Mononuclear cell (primary cell): ENCODE measurements around the gene NXN. TPM values are rescaled to one million over a fixed set of nuclear protein-coding genes. Genes with fewer than 3 reads are reported as not detected.
"Not testable (repeated sequence)": the region's sequence is repeated elsewhere in the genome, so short reads cannot be mapped to it uniquely, and the experiment has no call there.

Experiments used
- H3K27me3 ChIP-seq: 2 replicates; pipeline ENCODE4 v1.6.0; 2011; ENCODE audit warnings: low read length, control low read depth; ENCODE audit not compliant: insufficient read depth
- H3K4me1 ChIP-seq: 2 replicates; pipeline ENCODE4 v1.5.1; 2011; ENCODE audit warnings: mild to moderate bottlenecking, low read length, control low read depth; ENCODE audit not compliant: insufficient read depth
- H3K4me3 ChIP-seq: 2 replicates; pipeline ENCODE4 v1.5.1; 2011; ENCODE audit warnings: mild to moderate bottlenecking, low read length, moderate library complexity
- H3K9me3 ChIP-seq: 2 replicates; pipeline ENCODE4 v1.5.1; 2011; ENCODE audit warnings: low read depth, mild to moderate bottlenecking, control low read depth, low read length
- total RNA-seq: library from RNA; depleted of rRNA; stranded (reverse); fragments of >200 nt; gene quantifications from one replicate; pipeline ENCODE4 v1.2.3, GENCODE V29; 2012

NXN gene
- total RNA-seq, 1 donor: 0.52 TPM

- peaks cover under 1% of the 10 kb centered on the region for H3K4me1 ChIP-seq
- no peaks in the 10 kb centered on the region for H3K27me3 ChIP-seq
- H3K4me3 ChIP-seq: no peak overlapping the region
- H3K9me3 ChIP-seq: no peaks in the 10 kb centered on the region
These were observed 191.0 kb downstream of the NXN start for GRCh38 chr17:788551-788950.

GRCh38 chr17:787641-788221 lies 191.8 kb downstream of the NXN start:
- Histone ChIP-seq H3K4me1 (peaks cover 9% of the 10 kb centered on the region), H3K4me3 (no peak overlapping the region), H3K9me3 (no peaks in the 10 kb centered on the region), H3K27me3 (no peaks in the 10 kb centered on the region)

- not testable (repeated sequence) for H3K4me3 ChIP-seq, H3K27me3 ChIP-seq, H3K9me3 ChIP-seq
- peaks cover 17% of the 10 kb centered on the region for H3K4me1 ChIP-seq
These were observed 193.7 kb downstream of the NXN start for GRCh38 chr17:785901-786300.

- no peaks in the 10 kb centered on the region for H3K27me3 ChIP-seq
- H3K9me3 ChIP-seq: no peaks in the 10 kb centered on the region
These were observed 195.4 kb downstream of the NXN start for GRCh38 chr17:784143-784542.

GRCh38 chr17:781805-782731 lies 197.5 kb downstream of the NXN start, which contains the start of the genes GLOD4 and MRM3:
GLOD4 (minus strand) TSS chr17:782280; CDS start chr17:782255, 25 bp downstream.
MRM3 (plus strand) TSS chr17:782353; CDS start chr17:782379, 26 bp downstream.
- H3K27me3 ChIP-seq: no peaks in the 10 kb centered on the region
- peak within 1 kb of the TSS; percentile 74 for H3K4me3 ChIP-seq
- peaks cover 19% of the 10 kb centered on the region for H3K4me1 ChIP-seq
- H3K9me3 ChIP-seq: no peaks in the 10 kb centered on the region

More at GRCh38 chr17:784143-784542, 195.4 kb downstream of the NXN start:
- H3K4me3 ChIP-seq: no peak overlapping the region
- peaks cover 19% of the 10 kb centered on the region for H3K4me1 ChIP-seq

- Histone ChIP-seq H3K27me3 (no peaks in the 10 kb centered on the region), H3K9me3 (no peaks in the 10 kb centered on the region), H3K4me3 (no peak overlapping the region)
These were observed 201.5 kb downstream of the NXN start for GRCh38 chr17:778096-778495.

GRCh38 chr17:774313-774584 lies 205.3 kb downstream of the NXN start:
- H3K4me3 ChIP-seq: no peak overlapping the region
- H3K9me3 ChIP-seq: no peaks in the 10 kb centered on the region
- no peaks in the 10 kb centered on the region for H3K4me1 ChIP-seq
- no peaks in the 10 kb centered on the region for H3K27me3 ChIP-seq

More at GRCh38 chr17:778096-778495, 201.5 kb downstream of the NXN start:
- peaks cover 14% of the 10 kb centered on the region for H3K4me1 ChIP-seq

GRCh38 chr17:773467-774312 lies 205.9 kb downstream of the NXN start:
- H3K9me3 ChIP-seq: no peaks in the 10 kb centered on the region
- no peaks in the 10 kb centered on the region for H3K27me3 ChIP-seq
- H3K4me1 ChIP-seq: no peaks in the 10 kb centered on the region
- H3K4me3 ChIP-seq: no peak overlapping the region

GRCh38 chr17:773016-773415 lies 206.6 kb downstream of the NXN start:
- no peaks in the 10 kb centered on the region for H3K9me3 ChIP-seq
- no peak overlapping the region for H3K4me3 ChIP-seq
- H3K4me1 ChIP-seq: no peaks in the 10 kb centered on the region
- no peaks in the 10 kb centered on the region for H3K27me3 ChIP-seq

GRCh38 chr17:767076-767475 lies 212.5 kb downstream of the NXN start:
- no peaks in the 10 kb centered on the region for H3K4me1 ChIP-seq
- no peak overlapping the region for H3K4me3 ChIP-seq
- no peaks in the 10 kb centered on the region for H3K27me3 ChIP-seq
- H3K9me3 ChIP-seq: no peaks in the 10 kb centered on the region

GRCh38 chr17:760371-760770 lies 219.2 kb downstream of the NXN start:
- H3K9me3 ChIP-seq: no peaks in the 10 kb centered on the region
- H3K4me3 ChIP-seq: no peak overlapping the region

GRCh38 chr17:759964-760363 lies 219.6 kb downstream of the NXN start:
- Histone ChIP-seq H3K27me3 (no peaks in the 10 kb centered on the region), H3K4me3 (no peak overlapping the region), H3K9me3 (no peaks in the 10 kb centered on the region), H3K4me1 (no peaks in the 10 kb centered on the region)

More at GRCh38 chr17:760371-760770, 219.2 kb downstream of the NXN start:
- Histone ChIP-seq H3K4me1 (no peaks in the 10 kb centered on the region), H3K27me3 (no peaks in the 10 kb centered on the region)

GRCh38 chr17:756010-756567 lies 223.5 kb downstream of the NXN start:
- not testable (repeated sequence) for H3K4me3 ChIP-seq, H3K9me3 ChIP-seq, H3K27me3 ChIP-seq
- H3K4me1 ChIP-seq: peaks cover 12% of the 10 kb centered on the region

- not testable (repeated sequence) for H3K9me3 ChIP-seq, H3K27me3 ChIP-seq, H3K4me3 ChIP-seq
- H3K4me1 ChIP-seq: peaks cover 19% of the 10 kb centered on the region
These were observed 224.1 kb downstream of the NXN start for GRCh38 chr17:755319-755961.
